Right atrium auricular region (tissue), 2 donors: ENCODE results near the gene PCSK2. TPM values are rescaled to one million over a fixed set of nuclear protein-coding genes. Genes with fewer than 3 reads are reported as not detected.

ENCODE experiments used
- DNase-seq: peaks from one replicate; pipeline ENCODE4 v3.0.0-alpha.2; 2019; ENCODE audit warnings: low spot score
- H3K27ac ChIP-seq, 2 donors: fragments of 200-600 bp; sonication (generic); 1 replicate in 1 of 2; 2 replicates in 1 of 2; pipeline ENCODE4 v1.5.1; 2016 to 2019
- H3K27me3 ChIP-seq, 2 donors: fragments of 200-600 bp; sonication (generic); one replicate each; pipeline versions ENCODE4 v1.5.1 to v1.6.0; 2017 to 2019
- H3K36me3 ChIP-seq: fragments of 200-600 bp; sonication (generic); one replicate; pipeline ENCODE4 v1.5.1; 2016
- H3K4me1 ChIP-seq, 2 donors: fragments of 200-600 bp; sonication (generic); one replicate each; pipeline versions ENCODE4 v1.5.1 to v1.6.0; 2017 to 2019
- H3K4me3 ChIP-seq, 2 donors: fragments of 200-600 bp; sonication (generic); 1 replicate in 1 of 2; 2 replicates in 1 of 2; pipeline ENCODE4 v1.5.1; 2017 to 2019; ENCODE audit warnings: mild to moderate bottlenecking in 1 of 2, moderate library complexity in 1 of 2
- H3K9me3 ChIP-seq, 2 donors: fragments of 200-600 bp; sonication (generic); one replicate each; pipeline ENCODE4 v1.5.1; 2019
- total RNA-seq, 2 donors: library from RNA; depleted of rRNA; stranded (reverse); fragments of >200 nt; gene quantifications; one replicate each; pipeline ENCODE4 v1.1.0, GENCODE V29; 2016
- TF ChIP-seq, protein P1 (sequence below), 2 donors: fragments of 200-600 bp; sonication (generic); IDR thresholded peaks; one replicate each; pipeline ENCODE4 v1.5.1; 2019; ENCODE audit warnings: antibody characterized with exemption in 2 of 2

The PCSK2 gene
- total RNA-seq, 2 donors from 2014 or later, result 1.6 to 2.6 TPM

DNA sequence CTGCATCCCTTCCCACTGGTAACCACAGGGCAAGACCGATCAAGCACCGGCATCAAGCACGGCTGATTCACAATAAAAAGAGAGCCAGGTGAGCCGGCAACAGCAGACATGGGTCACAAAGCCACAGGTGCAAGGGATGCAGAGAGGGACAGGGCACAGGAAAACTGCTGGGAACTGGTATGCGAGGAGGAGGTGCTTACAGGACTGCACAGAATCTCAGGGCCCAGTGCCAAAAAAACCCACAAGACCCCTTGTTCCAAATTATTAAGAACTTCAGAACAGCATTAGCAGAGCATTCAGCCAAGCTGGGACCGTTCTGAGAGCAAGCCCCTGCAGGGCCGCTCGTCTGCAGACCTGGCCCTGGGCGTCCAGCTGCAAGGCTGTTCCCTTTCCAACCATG, 269.0 kb downstream of the PCSK2 start:
- TF ChIP-seq, protein P1, sequence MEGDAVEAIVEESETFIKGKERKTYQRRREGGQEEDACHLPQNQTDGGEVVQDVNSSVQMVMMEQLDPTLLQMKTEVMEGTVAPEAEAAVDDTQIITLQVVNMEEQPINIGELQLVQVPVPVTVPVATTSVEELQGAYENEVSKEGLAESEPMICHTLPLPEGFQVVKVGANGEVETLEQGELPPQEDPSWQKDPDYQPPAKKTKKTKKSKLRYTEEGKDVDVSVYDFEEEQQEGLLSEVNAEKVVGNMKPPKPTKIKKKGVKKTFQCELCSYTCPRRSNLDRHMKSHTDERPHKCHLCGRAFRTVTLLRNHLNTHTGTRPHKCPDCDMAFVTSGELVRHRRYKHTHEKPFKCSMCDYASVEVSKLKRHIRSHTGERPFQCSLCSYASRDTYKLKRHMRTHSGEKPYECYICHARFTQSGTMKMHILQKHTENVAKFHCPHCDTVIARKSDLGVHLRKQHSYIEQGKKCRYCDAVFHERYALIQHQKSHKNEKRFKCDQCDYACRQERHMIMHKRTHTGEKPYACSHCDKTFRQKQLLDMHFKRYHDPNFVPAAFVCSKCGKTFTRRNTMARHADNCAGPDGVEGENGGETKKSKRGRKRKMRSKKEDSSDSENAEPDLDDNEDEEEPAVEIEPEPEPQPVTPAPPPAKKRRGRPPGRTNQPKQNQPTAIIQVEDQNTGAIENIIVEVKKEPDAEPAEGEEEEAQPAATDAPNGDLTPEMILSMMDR (IDR thresholded peaks at IDR 0.05), result no peak

DNA sequence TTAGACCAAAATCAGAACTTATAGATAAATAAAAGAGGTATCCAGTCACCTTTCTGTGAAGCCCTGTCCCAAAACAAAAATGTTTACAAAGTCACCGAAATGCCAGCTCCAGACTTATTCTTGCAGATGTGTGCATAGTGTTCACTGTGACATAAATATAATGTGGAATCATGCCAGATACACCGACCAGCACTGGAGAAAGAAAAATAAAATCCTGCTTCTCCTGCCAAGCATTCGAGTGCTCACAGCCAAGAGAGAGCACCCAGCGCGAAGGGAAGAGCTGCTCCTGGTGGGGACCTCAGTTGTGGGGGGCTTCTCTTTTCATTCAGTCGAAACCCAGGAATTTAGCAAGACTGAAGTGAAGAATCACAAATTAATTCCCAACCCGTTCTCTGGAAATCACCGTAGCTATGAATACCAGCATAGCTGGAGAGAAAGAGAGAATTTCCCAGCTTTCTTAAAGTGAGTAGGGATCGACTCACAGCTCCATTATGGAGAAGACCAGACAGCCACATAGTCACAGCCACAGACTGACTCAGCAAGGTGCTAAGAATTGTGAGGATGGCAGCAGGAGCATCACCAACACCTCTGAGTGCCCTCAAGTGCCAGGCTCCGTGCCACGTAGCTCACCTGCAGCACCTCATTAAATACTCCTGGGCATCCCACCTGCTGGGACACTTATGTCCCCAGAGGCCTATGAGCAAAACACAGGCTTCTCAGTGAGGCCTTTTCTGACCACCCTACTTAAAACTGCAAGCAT, 271.2 kb downstream of the PCSK2 start:
- no peak for DNase-seq
- Histone ChIP-seq H3K27me3 (no peaks in the 10 kb centered on the region), H3K36me3 (no peaks in the 10 kb centered on the region), H3K4me1 (no peaks in the 10 kb centered on the region), H3K27ac (no peak overlapping the region), H3K9me3 (no peaks in the 10 kb centered on the region), H3K4me3 (no peak overlapping the region)
- TF ChIP-seq, protein P1 (IDR thresholded peaks at IDR 0.05), result no peak

More for the DNA sequence above, 269.0 kb downstream of the PCSK2 start:
- H3K27ac ChIP-seq, result no peak overlapping the region
- H3K27me3 ChIP-seq, result no peaks in the 10 kb centered on the region
- H3K36me3 ChIP-seq, result no peaks in the 10 kb centered on the region
- no peaks in the 10 kb centered on the region for H3K9me3 ChIP-seq
- DNase-seq, result no peak
- H3K4me3 ChIP-seq, result no peak overlapping the region
- no peaks in the 10 kb centered on the region for H3K4me1 ChIP-seq

DNA sequence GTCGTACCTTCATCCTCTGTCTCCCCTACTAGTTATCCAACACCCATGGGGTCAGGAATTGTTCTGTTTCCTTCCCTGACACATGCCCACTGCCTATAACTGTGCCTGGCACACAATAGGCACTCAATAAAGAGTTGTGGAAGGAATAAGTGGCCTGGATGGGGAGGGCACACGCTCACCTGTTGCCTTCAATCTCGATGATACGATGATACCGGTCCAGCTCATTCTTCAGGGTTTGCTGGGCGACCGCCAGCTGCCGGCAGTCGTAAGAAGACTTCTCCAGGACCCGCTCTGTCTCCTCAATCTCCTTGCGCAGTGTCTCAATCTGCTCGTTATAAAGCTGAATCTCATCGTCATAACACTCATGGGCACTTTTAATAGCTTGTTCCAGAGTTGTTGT, 271.8 kb downstream of the PCSK2 start:
- Histone ChIP-seq H3K27me3 (no peaks in the 10 kb centered on the region), H3K27ac (no peak overlapping the region), H3K9me3 (no peaks in the 10 kb centered on the region), H3K36me3 (no peaks in the 10 kb centered on the region), H3K4me3 (no peak overlapping the region), H3K4me1 (no peaks in the 10 kb centered on the region)
- TF ChIP-seq, protein P1 (IDR thresholded peaks at IDR 0.05), result no peak
- DNase-seq, result no peak

DNA sequence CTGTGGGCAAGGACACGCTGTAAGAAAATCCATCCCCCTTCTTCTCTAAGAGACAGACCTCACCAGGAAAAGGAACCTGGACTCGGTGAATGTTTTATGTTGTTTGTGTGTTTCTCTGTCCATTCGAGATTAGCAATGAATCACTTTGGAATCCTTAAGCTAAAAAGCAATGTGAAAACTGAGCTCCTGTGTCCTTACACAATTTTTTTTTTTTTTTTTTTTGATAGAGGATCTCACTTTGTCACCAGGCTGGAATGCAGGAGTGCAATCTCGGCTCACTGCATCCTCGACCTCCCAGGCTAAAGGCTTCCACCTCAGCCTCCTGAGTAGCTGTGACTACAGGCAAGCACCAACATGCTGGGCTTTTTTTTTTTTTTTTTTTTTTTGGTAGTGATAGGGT, 272.2 kb downstream of the PCSK2 start:
- TF ChIP-seq, protein P1 (IDR thresholded peaks at IDR 0.05), result no peak
- H3K36me3 ChIP-seq, result no peaks in the 10 kb centered on the region
- H3K27ac ChIP-seq, result no peak overlapping the region
- no peaks in the 10 kb centered on the region for H3K27me3 ChIP-seq
- no peaks in the 10 kb centered on the region for H3K4me1 ChIP-seq
- no peak overlapping the region for H3K4me3 ChIP-seq
- DNase-seq, result no peak
- H3K9me3 ChIP-seq, result no peaks in the 10 kb centered on the region

DNA sequence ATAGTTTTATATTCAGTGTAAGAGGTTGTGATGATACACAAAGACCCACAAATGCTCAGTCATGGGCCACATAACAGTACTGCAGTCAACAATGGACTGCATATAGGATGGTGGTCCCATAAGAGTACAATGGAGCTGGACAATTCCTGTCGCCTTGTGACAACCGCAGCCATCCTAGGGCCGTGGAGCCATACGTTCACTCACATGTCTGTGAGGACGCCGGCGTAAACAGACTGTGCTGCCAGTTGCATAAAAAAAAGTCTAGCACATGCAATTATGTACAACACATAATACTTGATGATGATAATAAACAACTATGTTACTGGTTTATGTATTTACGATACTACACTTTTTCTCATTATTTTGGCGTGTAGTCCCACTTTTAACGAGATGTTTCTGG, 273.4 kb downstream of the PCSK2 start:
- Histone ChIP-seq H3K36me3 (no peaks in the 10 kb centered on the region), H3K4me1 (peaks cover 0 to 10% of the 10 kb centered on the region in 2 donors), H3K27ac (no peak overlapping the region), H3K27me3 (no peaks in the 10 kb centered on the region), H3K9me3 (no peaks in the 10 kb centered on the region), H3K4me3 (no peak overlapping the region)
- TF ChIP-seq, protein P1 (IDR thresholded peaks at IDR 0.05), result no peak
- DNase-seq, result no peak

DNA sequence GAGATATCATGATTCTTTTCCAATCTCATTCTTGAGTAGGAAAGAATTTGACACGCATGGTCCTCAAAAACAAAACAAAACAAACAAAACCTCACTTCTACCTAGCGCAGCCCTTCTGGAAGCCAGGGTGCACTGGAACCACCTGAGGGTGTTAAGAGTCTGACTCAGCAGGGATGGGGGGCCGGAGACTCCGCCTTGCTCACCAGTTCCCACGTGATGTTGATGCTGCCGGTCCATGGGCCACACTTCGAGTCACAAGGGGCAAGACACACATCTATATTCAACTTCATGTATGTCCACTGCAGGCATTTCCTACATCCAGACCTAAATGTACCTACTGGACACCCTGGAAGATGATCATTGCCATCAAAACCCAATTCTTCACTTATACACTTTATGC, 274.0 kb downstream of the PCSK2 start:
- no peaks in the 10 kb centered on the region for H3K36me3 ChIP-seq
- no peak for DNase-seq
- H3K4me3 ChIP-seq, result no peak overlapping the region
- H3K27me3 ChIP-seq, result no peaks in the 10 kb centered on the region
- TF ChIP-seq, protein P1 (IDR thresholded peaks at IDR 0.05), result no peak
- peaks cover 0 to 14% of the 10 kb centered on the region in 2 donors for H3K4me1 ChIP-seq
- no peak overlapping the region for H3K27ac ChIP-seq
- no peaks in the 10 kb centered on the region for H3K9me3 ChIP-seq
